ENCODE measurements around the gene DHX35.

DNA sequence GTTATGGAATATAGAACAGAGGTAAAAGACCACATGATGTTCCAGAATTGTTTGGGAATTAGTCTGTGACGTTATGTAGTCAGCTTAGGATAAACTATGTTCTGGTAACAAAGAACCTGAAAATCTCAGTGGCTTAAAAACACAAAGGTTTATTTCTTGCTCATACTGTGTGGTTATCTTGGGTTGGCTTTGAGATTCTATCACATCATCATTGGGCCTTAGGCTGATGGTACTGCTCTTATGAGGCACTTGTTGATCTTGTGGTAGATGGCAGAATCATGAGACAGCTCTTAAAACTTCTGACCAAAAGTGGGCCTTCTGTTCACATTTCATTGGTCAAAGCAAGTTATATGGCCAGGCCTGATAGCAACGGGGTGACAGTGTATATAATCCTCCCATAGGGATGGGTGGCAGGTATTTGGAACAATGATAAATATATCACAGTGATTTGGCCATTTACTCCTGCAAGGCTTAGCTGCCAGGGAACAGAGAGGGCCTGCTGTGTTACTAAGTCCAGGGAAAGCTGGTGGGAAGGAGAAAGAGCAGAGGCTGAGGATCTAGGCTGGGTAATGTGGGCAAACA lies 13.5 kb downstream of the DHX35 start:
- TF ChIP-seq CTCF (IDR thresholded peaks at IDR 0.05; ENCODE audit: low read depth, low read length): no peak
- TF ChIP-seq, protein P1, sequence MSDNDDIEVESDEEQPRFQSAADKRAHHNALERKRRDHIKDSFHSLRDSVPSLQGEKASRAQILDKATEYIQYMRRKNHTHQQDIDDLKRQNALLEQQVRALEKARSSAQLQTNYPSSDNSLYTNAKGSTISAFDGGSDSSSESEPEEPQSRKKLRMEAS (IDR thresholded peaks at IDR 0.05; ENCODE audit: low read depth, low read length): no peak
- no peak for TF ChIP-seq POLR2A (IDR thresholded peaks at IDR 0.05; ENCODE audit: extremely low read depth, insufficient read length)
- no peak for TF ChIP-seq MYC (IDR thresholded peaks at IDR 0.05; ENCODE audit: low read depth, low read length)

Data from NB4 (cell line).